Karpas-422 (cell line): ENCODE measurements around the gene KAZN. TPM values are rescaled to one million over a fixed set of nuclear protein-coding genes. Genes with fewer than 3 reads are reported as not detected.

Experiments
- DNase-seq: peaks from one replicate; pipeline ENCODE4 v3.0.0-alpha.2; 2015
- H2AFZ ChIP-seq: fragments of 200-600 bp; sonication (generic); 2 replicates; pipeline ENCODE4 v1.6.1; 2014; ENCODE audit warnings: antibody characterized with exemption, low read length, mixed read lengths
- H3K27ac ChIP-seq: fragments of 200-600 bp; sonication (generic); 2 replicates; pipeline ENCODE4 v1.5.1; 2014; ENCODE audit warnings: mild to moderate bottlenecking, low read length, moderate library complexity
- H3K27me3 ChIP-seq: fragments of 200-600 bp; sonication (generic); 2 replicates; pipeline ENCODE4 v1.6.1; 2014; ENCODE audit warnings: low read length, mixed read lengths
- H3K36me3 ChIP-seq: fragments of 200-600 bp; sonication (generic); 2 replicates; pipeline ENCODE4 v1.6.1; 2014; ENCODE audit warnings: low read length, mixed read lengths; ENCODE audit not compliant: insufficient read depth
- H3K4me1 ChIP-seq: fragments of 200-600 bp; sonication (generic); 2 replicates; pipeline ENCODE4 v1.6.1; 2014; ENCODE audit warnings: mild to moderate bottlenecking, low read length, mixed read lengths
- H3K4me2 ChIP-seq: fragments of 200-600 bp; sonication (generic); 2 replicates; pipeline ENCODE4 v1.6.1; 2014; ENCODE audit warnings: low read length, low read depth, mild to moderate bottlenecking; ENCODE audit not compliant: poor library complexity, severe bottlenecking
- H3K4me3 ChIP-seq: fragments of 200-600 bp; sonication (generic); 2 replicates; pipeline ENCODE4 v1.5.1; 2014; ENCODE audit warnings: mild to moderate bottlenecking, antibody characterized with exemption, low read length, mixed read lengths
- H3K79me2 ChIP-seq: fragments of 200-600 bp; sonication (generic); 2 replicates; pipeline ENCODE4 v1.6.1; 2014; ENCODE audit warnings: mild to moderate bottlenecking, low read length, mixed read lengths
- H3K9ac ChIP-seq: fragments of 200-600 bp; sonication (generic); 2 replicates; pipeline ENCODE4 v1.6.0; 2014; ENCODE audit warnings: low read length
- H3K9me2 ChIP-seq: fragments of 200-600 bp; sonication (generic), shearing (Covaris generic); replicated peaks from 2 replicates; pipeline ENCODE4 v1.6.0; 2014; ENCODE audit warnings: mild to moderate bottlenecking, low read length, moderate library complexity; ENCODE audit not compliant: insufficient read depth
- H3K9me3 ChIP-seq: fragments of 300-700, 200-600 bp; sonication (generic); 2 replicates; pipeline ENCODE4 v1.6.1; 2014; ENCODE audit warnings: low read length, mixed read lengths
- H4K20me1 ChIP-seq: fragments of 200-600 bp; sonication (generic); 2 replicates; pipeline ENCODE4 v1.6.1; 2014; ENCODE audit warnings: mild to moderate bottlenecking, antibody characterized with exemption, low read length, low read depth; ENCODE audit not compliant: insufficient read depth
- total RNA-seq: library from RNA; depleted of rRNA; stranded (reverse); fragments of >200 nt; shearing (Covaris generic); gene quantifications from 2 replicates; pipeline ENCODE4 v1.2.3, GENCODE V29; 2014; ENCODE audit warnings: low replicate concordance

The KAZN gene
- total RNA-seq, 1 experiment from 2014 or later, result not detected

- H3K9me2 ChIP-seq, result no peaks in the 10 kb centered on the region
- H3K36me3 ChIP-seq, result no peaks in the 10 kb centered on the region
- no peak overlapping the region for H2AFZ ChIP-seq
- H3K4me2 ChIP-seq, result no peak overlapping the region
- no peak overlapping the region for H3K9ac ChIP-seq
- no peaks in the 10 kb centered on the region for H3K79me2 ChIP-seq
- no peaks in the 10 kb centered on the region for H4K20me1 ChIP-seq
- no peaks in the 10 kb centered on the region for H3K27me3 ChIP-seq
- no peaks in the 10 kb centered on the region for H3K4me1 ChIP-seq
- H3K27ac ChIP-seq, result no peak overlapping the region
- no peak for DNase-seq
- H3K9me3 ChIP-seq, result no peaks in the 10 kb centered on the region
- H3K4me3 ChIP-seq, result no peak overlapping the region
Measured at GRCh38 chr1:14994841-14995437, 396.5 kb downstream of the KAZN start.

GRCh38 chr1:14996133-14997050 lies 397.9 kb downstream of the KAZN start:
- Histone ChIP-seq H3K4me3 (no peak overlapping the region), H3K9me2 (no peaks in the 10 kb centered on the region), H3K4me1 (no peaks in the 10 kb centered on the region), H3K9ac (no peak overlapping the region), H3K27me3 (no peaks in the 10 kb centered on the region), H3K27ac (no peak overlapping the region), H3K79me2 (no peaks in the 10 kb centered on the region), H4K20me1 (no peaks in the 10 kb centered on the region), H3K36me3 (no peaks in the 10 kb centered on the region), H3K9me3 (no peaks in the 10 kb centered on the region), H2AFZ (no peak overlapping the region), H3K4me2 (no peak overlapping the region)
- no peak for DNase-seq

- no peaks in the 10 kb centered on the region for H3K9me2 ChIP-seq
- no peaks in the 10 kb centered on the region for H3K27me3 ChIP-seq
- no peak overlapping the region for H3K9ac ChIP-seq
- H3K9me3 ChIP-seq, result no peaks in the 10 kb centered on the region
- H3K4me3 ChIP-seq, result no peak overlapping the region
- no peak for DNase-seq
- no peak overlapping the region for H3K27ac ChIP-seq
- no peak overlapping the region for H2AFZ ChIP-seq
- H3K36me3 ChIP-seq, result no peaks in the 10 kb centered on the region
- no peak overlapping the region for H3K4me2 ChIP-seq
- H3K79me2 ChIP-seq, result no peaks in the 10 kb centered on the region
- no peaks in the 10 kb centered on the region for H4K20me1 ChIP-seq
- H3K4me1 ChIP-seq, result no peaks in the 10 kb centered on the region
Measured at GRCh38 chr1:14997646-14998276, 399.3 kb downstream of the KAZN start.

- no peak for DNase-seq
- Histone ChIP-seq H4K20me1 (no peaks in the 10 kb centered on the region), H3K27ac (no peak overlapping the region), H3K36me3 (no peaks in the 10 kb centered on the region), H3K4me2 (no peak overlapping the region), H2AFZ (no peak overlapping the region), H3K79me2 (no peaks in the 10 kb centered on the region), H3K4me1 (no peaks in the 10 kb centered on the region), H3K27me3 (no peaks in the 10 kb centered on the region), H3K9me3 (no peaks in the 10 kb centered on the region), H3K9me2 (no peaks in the 10 kb centered on the region), H3K9ac (no peak overlapping the region), H3K4me3 (no peak overlapping the region)
Measured at GRCh38 chr1:14999441-14999840, 401.0 kb downstream of the KAZN start.

DNA sequence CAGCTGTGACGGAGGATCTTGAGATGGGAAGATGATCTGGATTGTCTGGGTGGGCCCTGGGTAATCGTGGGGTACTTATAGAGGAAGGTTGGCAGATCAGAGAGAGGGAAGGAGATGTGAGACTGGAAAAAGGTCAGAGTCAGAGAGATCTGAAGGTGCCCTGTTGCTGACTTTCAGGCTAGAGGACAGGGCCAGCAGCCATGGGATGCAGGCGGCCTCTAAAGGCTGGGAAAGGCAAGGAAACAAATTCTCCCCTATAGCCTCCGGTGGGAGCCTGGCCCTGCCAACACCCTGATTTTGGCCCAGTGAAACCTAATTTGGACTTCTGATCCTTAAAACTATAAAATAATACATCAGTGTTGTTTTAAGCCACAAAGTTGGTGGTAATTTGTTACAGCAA lies 401.5 kb downstream of the KAZN start:
- H3K9me2 ChIP-seq, result no peaks in the 10 kb centered on the region
- H3K9ac ChIP-seq, result no peak overlapping the region
- H3K79me2 ChIP-seq, result no peaks in the 10 kb centered on the region
- H3K27me3 ChIP-seq, result no peaks in the 10 kb centered on the region
- no peak overlapping the region for H3K27ac ChIP-seq
- no peaks in the 10 kb centered on the region for H3K9me3 ChIP-seq
- no peak overlapping the region for H3K4me2 ChIP-seq
- no peak overlapping the region for H3K4me3 ChIP-seq
- H3K4me1 ChIP-seq, result no peaks in the 10 kb centered on the region
- no peak overlapping the region for H2AFZ ChIP-seq
- no peak for DNase-seq
- H3K36me3 ChIP-seq, result no peaks in the 10 kb centered on the region
- H4K20me1 ChIP-seq, result no peaks in the 10 kb centered on the region

DNA sequence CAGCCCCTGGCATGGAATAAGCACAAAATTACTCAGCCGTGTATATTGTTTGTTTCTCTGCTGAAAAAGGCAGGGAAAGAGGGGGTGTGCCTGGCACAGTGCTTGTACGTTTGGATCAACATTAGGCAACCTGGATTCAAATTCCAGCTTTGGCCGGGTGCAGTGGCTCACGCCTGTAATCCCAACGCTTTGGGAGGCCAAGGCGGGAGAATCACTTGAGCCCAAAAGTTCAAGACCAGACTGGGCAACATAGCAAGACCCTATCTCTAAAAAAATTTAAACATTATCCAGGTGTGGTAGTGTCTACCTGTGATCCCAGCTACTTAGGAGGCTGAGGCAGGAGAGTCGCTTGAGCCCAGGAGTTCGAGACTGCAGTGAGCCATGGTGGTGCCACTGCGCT lies 402.2 kb downstream of the KAZN start:
- no peak overlapping the region for H3K4me2 ChIP-seq
- no peak overlapping the region for H3K4me3 ChIP-seq
- no peak overlapping the region for H2AFZ ChIP-seq
- no peaks in the 10 kb centered on the region for H3K9me3 ChIP-seq
- DNase-seq, result no peak
- H3K9ac ChIP-seq, result no peak overlapping the region
- no peak overlapping the region for H3K27ac ChIP-seq
- no peaks in the 10 kb centered on the region for H3K9me2 ChIP-seq
- H3K36me3 ChIP-seq, result no peaks in the 10 kb centered on the region
- H4K20me1 ChIP-seq, result no peaks in the 10 kb centered on the region
- H3K79me2 ChIP-seq, result no peaks in the 10 kb centered on the region
- no peaks in the 10 kb centered on the region for H3K4me1 ChIP-seq
- no peaks in the 10 kb centered on the region for H3K27me3 ChIP-seq

GRCh38 chr1:15001317-15001915 lies 402.9 kb downstream of the KAZN start:
- Histone ChIP-seq H2AFZ (no peak overlapping the region), H3K4me1 (no peaks in the 10 kb centered on the region)
- DNase-seq, result no peak

DNA sequence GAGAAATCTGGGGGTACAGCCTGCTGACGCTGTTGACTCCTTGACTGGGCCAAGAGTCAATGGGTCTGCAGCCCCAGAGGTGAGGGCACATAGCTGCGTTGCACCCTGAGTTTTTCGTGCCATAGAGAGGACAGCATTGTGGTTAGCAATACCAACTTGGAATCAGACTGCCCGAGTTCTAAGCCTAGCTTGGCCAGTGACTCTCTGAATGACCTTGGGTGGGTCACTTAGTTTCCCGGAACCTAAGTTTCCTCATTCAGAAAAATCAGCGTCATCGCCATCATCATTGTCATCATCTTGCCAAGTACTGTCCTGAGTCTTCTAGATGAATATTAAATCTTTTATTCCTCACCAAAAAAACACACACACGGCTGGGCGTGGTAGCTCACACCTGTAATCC lies 403.8 kb downstream of the KAZN start:
- Histone ChIP-seq H3K4me1 (no peaks in the 10 kb centered on the region), H3K4me3 (no peak overlapping the region), H3K4me2 (no peak overlapping the region), H3K79me2 (no peaks in the 10 kb centered on the region), H4K20me1 (no peaks in the 10 kb centered on the region), H3K27me3 (no peaks in the 10 kb centered on the region), H3K9ac (no peak overlapping the region), H2AFZ (no peak overlapping the region), H3K27ac (no peak overlapping the region), H3K9me3 (no peaks in the 10 kb centered on the region), H3K9me2 (no peaks in the 10 kb centered on the region), H3K36me3 (no peaks in the 10 kb centered on the region)
- DNase-seq, result no peak

More at GRCh38 chr1:15001317-15001915, 402.9 kb downstream of the KAZN start:
- Histone ChIP-seq H3K27me3 (no peaks in the 10 kb centered on the region), H3K36me3 (no peaks in the 10 kb centered on the region), H3K9me3 (no peaks in the 10 kb centered on the region), H4K20me1 (no peaks in the 10 kb centered on the region), H3K9me2 (no peaks in the 10 kb centered on the region), H3K4me2 (no peak overlapping the region), H3K9ac (no peak overlapping the region), H3K79me2 (no peaks in the 10 kb centered on the region), H3K27ac (no peak overlapping the region), H3K4me3 (no peak overlapping the region)
